ENCODE measurements around the gene TUBB2B. TPM values are rescaled to one million over a fixed set of nuclear protein-coding genes. Genes with fewer than 3 reads are reported as not detected.
"Not testable (repeated sequence)": the region's sequence is repeated elsewhere in the genome, so short reads cannot be mapped to it uniquely, and the experiment has no call there.

Gene TUBB2B
- total and polyA plus RNA-seq, 10 of the 15 experiments (the other 5 are each of a cell fraction or from before 2014, with no cell fraction given): 2.6 to 75.2 (median 21.2) TPM

GRCh38 chr6:3242768-3243167 lies 15.3 kb upstream of the TUBB2B start (continued):
- TF ChIP-seq ZNF592 (IDR thresholded peaks at IDR 0.05): no peak
- no peak for TF ChIP-seq EGR1 (IDR thresholded peaks at IDR 0.05; ENCODE audit: borderline replicate concordance in 1 of 2, low read depth in 2 of 2, low read length in 2 of 2)
- TF ChIP-seq ATF2 (IDR thresholded peaks at IDR 0.05; ENCODE audit: low read length): no peak
- no peak for TF ChIP-seq FOXK2 (IDR thresholded peaks at IDR 0.05)

GRCh38 chr6:3241745-3242144 lies 14.3 kb upstream of the TUBB2B start:
- WGBS (ENCODE audit: insufficient coverage, insufficient replicate concordance, low lambda C conversion rate, missing lambda C conversion rate): 94% methylated on average over 1 of the region's 4 CpGs
- RAD21 ChIA-PET (ENCODE audit: unreplicated experiment); H3K9ac ChIP-seq (ENCODE audit: control insufficient read depth, insufficient read depth, low read length); SMC1A ChIA-PET (ENCODE audit: uncharacterized antibody, unreplicated experiment); H3K4me3 ChIP-seq; H3K79me2 ChIP-seq (ENCODE audit: control insufficient read depth, insufficient read depth, low read length); H3K27ac ChIP-seq (ENCODE audit: control insufficient read depth, insufficient read depth); H2AFZ ChIP-seq (ENCODE audit: control insufficient read depth, low read depth, low read length); POLR2A ChIA-PET; H3K27me3 ChIP-seq (replicated peaks in 1 of 2; ENCODE audit: control insufficient read depth in 2 of 2, insufficient read depth in 2 of 2, low read length in 1 of 2); H3K9me3 ChIP-seq (replicated peaks; ENCODE audit: control insufficient read depth, insufficient read depth, low read length); H4K20me1 ChIP-seq (ENCODE audit: control insufficient read depth, insufficient read depth); FAIRE-seq; in situ Hi-C loops (cut with MboI); intact Hi-C loops (cut with micrococcal nuclease; ENCODE audit: unreplicated experiment); ATAC-seq; H3K4me2 ChIP-seq (ENCODE audit: control insufficient read depth, insufficient read depth); BruUV-seq (replicated peaks); DNase-seq (ENCODE audit: low read depth, low spot score); H3K36me3 ChIP-seq (ENCODE audit: control insufficient read depth in 2 of 2, insufficient read depth in 2 of 2, low read length in 1 of 2): not testable (repeated sequence)
- CTCF ChIA-PET: interaction anchor here (0.6 kb wide), 1 partner anchor 252 kb away, joined by 3 read pairs; no protein-coding TSS in a partner anchor
- peaks cover 14% of the 10 kb centered on the region for H3K4me1 ChIP-seq (ENCODE audit: control insufficient read depth, insufficient read depth, low read length)

Measured in GM12878 (cell line).